Activated CD8-positive, alpha-beta T cell treated with anti-CD3 and anti-CD28 coated beads for 36 hours (primary cell): Measurements from ENCODE around the gene APH1B. TPM values are rescaled to one million over a fixed set of nuclear protein-coding genes. Genes with fewer than 3 reads are reported as not detected.

Source experiments
- ATAC-seq: fragments of 200-7000 bp; cut with Tn5 transposase; one replicate; pipeline ENCODE4 v1.10.0; 2021; ENCODE audit warnings: mild to moderate bottlenecking, moderate library complexity
- CTCF ChIA-PET: fragments of 350-600 bp; sonication (Branson Sonifier 250); formaldehyde crosslinking; loops from one replicate; lab custom pipeline; 2021; ENCODE audit warnings: antibody characterized with exemption; lab: Charles Lee
- POLR2A ChIA-PET: fragments of 350-600 bp; sonication (Branson Sonifier 250); formaldehyde crosslinking; loops from one replicate; lab custom pipeline; 2021; ENCODE audit warnings: antibody characterized with exemption; lab: Charles Lee
- DNase-seq: peaks from one replicate; pipeline ENCODE4 v3.0.0-alpha.2; 2020
- H3K27ac Mint-ChIP-seq: one replicate; pipeline ENCODE4 v1.8.0; 2021; ENCODE audit warnings: mild to moderate bottlenecking, mixed read lengths
- H3K27me3 Mint-ChIP-seq: one replicate; pipeline ENCODE4 v1.8.0; 2021; ENCODE audit warnings: mixed read lengths
- H3K36me3 Mint-ChIP-seq: one replicate; pipeline ENCODE4 v1.8.0; 2021; ENCODE audit warnings: low read depth, mixed read lengths
- H3K4me1 Mint-ChIP-seq: one replicate; pipeline ENCODE4 v1.8.0; 2021; ENCODE audit warnings: low read depth, mixed read lengths
- H3K4me3 Mint-ChIP-seq: one replicate; pipeline ENCODE4 v1.8.0; 2021; ENCODE audit warnings: mild to moderate bottlenecking, moderate library complexity, mixed read lengths
- H3K9me3 Mint-ChIP-seq: one replicate; pipeline ENCODE4 v1.8.0; 2021; ENCODE audit warnings: mixed read lengths
- intact Hi-C: fragments of 100-400 bp; cut with micrococcal nuclease; formaldehyde crosslinking; loops from one replicate; pipeline ENCODE4 v1.10.0; 2022
- total RNA-seq, 2 experiments: library from RNA; stranded (reverse); gene quantifications; one replicate each; pipeline ENCODE4 v1.2.3, GENCODE V29; 2021
- TF ChIP-seq, protein P1 (sequence below): fragments of 200-600 bp; IDR thresholded peaks from one replicate; pipeline ENCODE4 v1.8.0; 2022; ENCODE audit warnings: antibody characterized with exemption, mild to moderate bottlenecking

APH1B gene
- total RNA-seq, 2 experiments from 2014 or later: 7.0 to 9.7 TPM

DNA sequence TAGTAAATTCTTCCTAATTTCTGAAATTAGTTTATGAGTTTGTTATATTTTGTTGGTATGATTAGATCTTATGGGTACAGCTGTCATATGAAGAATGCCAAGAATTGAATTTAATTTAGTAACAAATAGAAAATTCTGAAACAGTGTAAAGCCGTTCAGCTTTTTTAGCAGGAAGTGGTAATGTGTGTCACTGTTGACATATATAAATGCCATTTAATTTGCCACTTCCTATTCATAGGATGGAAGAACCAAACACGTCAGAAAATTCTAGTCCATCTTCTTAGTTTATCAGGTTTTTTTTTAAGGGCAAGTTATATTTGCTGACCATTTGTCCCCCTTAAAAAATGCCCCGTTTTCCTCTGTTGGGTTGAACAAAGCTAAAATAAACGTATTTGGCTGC, 45.0 kb upstream of the APH1B start:
- peak; percentile 64 for ATAC-seq
- Mint-ChIP-seq H3K4me3 (peak overlapping the region; percentile 40), H3K27me3 (no peaks in the 10 kb centered on the region), H3K9me3 (no peaks in the 10 kb centered on the region), H3K36me3 (peaks cover 56% of the 10 kb centered on the region), H3K4me1 (peaks cover 70% of the 10 kb centered on the region), H3K27ac (peak overlapping the region; percentile 90)
- DNase-seq: no peak
- intact Hi-C loops: loop anchor here (5.0 kb wide), 1 partner anchor 40 kb away; no protein-coding TSS in a partner anchor
- POLR2A ChIA-PET: interaction anchor here (1.0 to 4.1 kb wide), 5 partner anchors 11 to 75 kb away, joined by 3 to 20 read pairs (median 4); partner anchors contain the start of gene RPS27L
- CTCF ChIA-PET: interaction anchor here (0.7 to 1.7 kb wide), 9 partner anchors 11 to 234 kb away, joined by 3 to 7 read pairs (median 4); no protein-coding TSS in a partner anchor
- TF ChIP-seq, protein P1, sequence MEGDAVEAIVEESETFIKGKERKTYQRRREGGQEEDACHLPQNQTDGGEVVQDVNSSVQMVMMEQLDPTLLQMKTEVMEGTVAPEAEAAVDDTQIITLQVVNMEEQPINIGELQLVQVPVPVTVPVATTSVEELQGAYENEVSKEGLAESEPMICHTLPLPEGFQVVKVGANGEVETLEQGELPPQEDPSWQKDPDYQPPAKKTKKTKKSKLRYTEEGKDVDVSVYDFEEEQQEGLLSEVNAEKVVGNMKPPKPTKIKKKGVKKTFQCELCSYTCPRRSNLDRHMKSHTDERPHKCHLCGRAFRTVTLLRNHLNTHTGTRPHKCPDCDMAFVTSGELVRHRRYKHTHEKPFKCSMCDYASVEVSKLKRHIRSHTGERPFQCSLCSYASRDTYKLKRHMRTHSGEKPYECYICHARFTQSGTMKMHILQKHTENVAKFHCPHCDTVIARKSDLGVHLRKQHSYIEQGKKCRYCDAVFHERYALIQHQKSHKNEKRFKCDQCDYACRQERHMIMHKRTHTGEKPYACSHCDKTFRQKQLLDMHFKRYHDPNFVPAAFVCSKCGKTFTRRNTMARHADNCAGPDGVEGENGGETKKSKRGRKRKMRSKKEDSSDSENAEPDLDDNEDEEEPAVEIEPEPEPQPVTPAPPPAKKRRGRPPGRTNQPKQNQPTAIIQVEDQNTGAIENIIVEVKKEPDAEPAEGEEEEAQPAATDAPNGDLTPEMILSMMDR: no peak

DNA sequence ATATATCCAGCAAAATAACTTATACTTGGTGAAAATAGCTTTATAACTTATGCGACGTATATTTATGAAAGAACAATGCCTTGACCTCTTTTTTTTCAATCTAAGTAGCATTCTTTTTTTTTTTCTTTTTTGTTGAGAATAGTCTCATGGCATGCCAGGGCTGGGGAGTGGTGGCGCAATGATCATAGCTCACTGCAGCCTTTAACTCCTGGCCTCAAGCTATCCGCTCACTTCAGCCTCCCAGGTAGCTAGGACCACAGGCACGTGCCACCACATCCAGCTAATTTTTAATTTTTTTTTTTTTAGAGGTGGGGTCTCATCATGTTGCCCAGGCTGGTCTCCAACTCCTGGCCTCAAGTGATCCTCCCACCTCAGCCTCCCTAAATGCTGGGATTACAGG, 44.5 kb upstream of the APH1B start:
- CTCF ChIA-PET: interaction anchor here (0.7 to 1.6 kb wide), 4 partner anchors 10 to 235 kb away, joined by 3 to 6 read pairs (median 3); no protein-coding TSS in a partner anchor
- Mint-ChIP-seq H3K9me3 (no peaks in the 10 kb centered on the region), H3K27me3 (no peaks in the 10 kb centered on the region), H3K27ac (peak overlapping the region; percentile 76), H3K4me3 (no peak overlapping the region), H3K4me1 (peaks cover 73% of the 10 kb centered on the region), H3K36me3 (peaks cover 60% of the 10 kb centered on the region)
- TF ChIP-seq, protein P1: no peak
- POLR2A ChIA-PET: interaction anchor here (1.3 to 4.1 kb wide), 3 partner anchors 18 to 75 kb away, joined by 4 to 20 read pairs (median 4); partner anchors contain the start of gene RPS27L
- no peak for ATAC-seq
- intact Hi-C loops: loop anchor here (5.0 kb wide), 1 partner anchor 41 kb away; no protein-coding TSS in a partner anchor
- DNase-seq: no peak

DNA sequence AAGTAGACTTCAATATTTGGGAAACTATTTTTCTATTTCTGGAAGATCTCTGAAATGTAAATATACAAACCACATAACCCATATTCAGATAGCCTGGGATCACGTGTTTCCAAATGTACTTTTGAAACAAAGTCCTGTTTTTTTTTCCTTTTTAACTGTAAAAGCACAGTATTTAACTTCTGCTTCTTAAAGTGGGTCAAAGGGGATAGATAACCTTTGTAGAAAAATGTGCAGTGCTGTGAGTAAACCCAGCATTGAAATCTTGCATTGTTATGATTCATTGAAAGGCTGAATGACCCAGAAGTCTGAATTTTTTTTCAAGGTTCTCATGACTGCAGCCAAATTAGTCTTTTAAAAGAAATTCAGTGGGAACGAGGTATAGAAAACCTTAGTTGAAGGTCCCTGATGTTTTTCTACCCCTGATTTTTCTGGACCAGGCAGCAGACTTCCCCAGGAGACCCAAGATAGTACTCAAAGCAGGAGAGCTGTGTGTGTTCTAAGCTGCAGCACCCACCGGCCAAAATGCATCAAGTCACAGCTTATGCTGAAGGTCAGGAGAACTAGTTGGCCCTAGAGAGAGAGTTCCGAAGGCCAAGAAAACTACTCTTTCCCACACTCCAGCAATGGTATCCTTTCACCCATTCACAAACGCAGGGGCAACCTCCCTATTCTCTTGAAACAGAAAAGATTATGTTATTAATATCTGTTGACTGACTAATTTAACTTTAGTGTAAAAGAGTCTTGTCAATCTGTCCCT, 43.6 kb upstream of the APH1B start:
- TF ChIP-seq, protein P1: no peak
- H3K36me3 Mint-ChIP-seq: peaks cover 59% of the 10 kb centered on the region
- H3K9me3 Mint-ChIP-seq: no peaks in the 10 kb centered on the region
- ATAC-seq (peak; percentile 42), DNase-seq (no peak)
- H3K4me3 Mint-ChIP-seq: no peak overlapping the region
- ChIA-PET CTCF (interaction anchor here (0.8 to 1.6 kb wide), 4 partner anchors 10 to 12 kb away, joined by 3 to 6 read pairs (median 4); no protein-coding TSS in a partner anchor), POLR2A (interaction anchor here (4.1 kb wide), 1 partner anchor 41 kb away, joined by 20 read pairs; no protein-coding TSS in a partner anchor)
- H3K27ac Mint-ChIP-seq: peak overlapping the region; percentile 76
- peaks cover 75% of the 10 kb centered on the region for H3K4me1 Mint-ChIP-seq
- intact Hi-C loops: loop anchor here (5.0 kb wide), 1 partner anchor 42 kb away; no protein-coding TSS in a partner anchor
- no peaks in the 10 kb centered on the region for H3K27me3 Mint-ChIP-seq

DNA sequence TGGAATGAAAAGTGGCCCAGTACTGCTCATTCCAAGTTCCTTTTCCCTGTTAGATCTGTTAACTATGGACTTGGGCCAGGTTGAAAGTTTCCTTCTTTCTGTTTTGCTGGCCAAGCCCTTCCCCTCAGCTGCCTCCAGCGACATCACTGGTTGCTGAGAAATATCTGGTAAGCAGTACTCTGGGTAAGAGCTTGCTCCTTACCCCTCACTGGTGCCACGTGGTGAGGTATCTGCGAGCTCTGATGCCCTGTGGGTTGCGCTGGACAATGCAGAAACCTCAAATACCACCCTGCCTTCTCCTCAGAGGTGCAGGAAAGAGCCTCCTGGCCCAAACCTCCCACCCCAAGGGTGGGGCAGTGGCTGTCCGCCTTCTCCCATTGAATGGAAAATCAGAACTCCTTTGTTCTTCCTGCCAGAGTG, 42.9 kb upstream of the APH1B start:
- no peak for ATAC-seq
- ChIA-PET CTCF (interaction anchor here (1.4 kb wide), 1 partner anchor 10 kb away, joined by 4 read pairs; no protein-coding TSS in a partner anchor), POLR2A (interaction anchor here (4.1 kb wide), 1 partner anchor 42 kb away, joined by 20 read pairs; no protein-coding TSS in a partner anchor)
- Mint-ChIP-seq H3K27me3 (no peaks in the 10 kb centered on the region), H3K4me3 (no peak overlapping the region), H3K4me1 (peaks cover 75% of the 10 kb centered on the region), H3K27ac (peak overlapping the region; percentile 76), H3K9me3 (no peaks in the 10 kb centered on the region), H3K36me3 (peaks cover 60% of the 10 kb centered on the region)
- intact Hi-C loops: loop anchor here (5.0 kb wide), 1 partner anchor 42 kb away; no protein-coding TSS in a partner anchor
- no peak for DNase-seq
- TF ChIP-seq, protein P1: no peak
